ENCODE results near the gene TSPEAR. TPM values are rescaled to one million over a fixed set of nuclear protein-coding genes. Genes with fewer than 3 reads are reported as not detected.

The TSPEAR gene
- total RNA-seq, 4 donors from 2014 or later = under 0.01 to 0.23 TPM; not detected in 2

DNA sequence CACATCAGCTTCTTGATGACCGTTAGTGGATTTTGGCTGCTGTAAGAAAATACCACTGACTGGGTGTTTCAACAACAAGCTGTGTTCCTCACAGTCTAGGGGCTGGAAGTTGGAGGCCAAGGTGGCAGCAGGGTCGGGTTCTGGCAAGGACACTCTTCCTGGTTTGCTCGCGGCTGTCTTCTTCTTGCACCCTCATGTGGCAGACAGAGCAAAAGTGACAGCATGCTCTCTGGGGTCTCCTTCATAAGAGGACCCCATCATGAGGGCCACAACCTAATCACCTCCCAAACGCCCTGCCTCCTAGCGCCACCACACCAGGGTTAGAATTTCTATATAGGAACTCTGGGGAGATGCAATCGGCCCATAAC, 18.6 kb upstream of the TSPEAR start:
- no peaks in the 10 kb centered on the region for H3K36me3 ChIP-seq
- no peaks in the 10 kb centered on the region for H3K4me1 ChIP-seq
- TF ChIP-seq POLR2A (IDR thresholded peaks at IDR 0.05; ENCODE audit: low read depth) (no peak), POLR2AphosphoS5 (IDR thresholded peaks at IDR 0.05) (no peak), EP300 (IDR thresholded peaks at IDR 0.05) (no peak)
- TF ChIP-seq, protein P1, sequence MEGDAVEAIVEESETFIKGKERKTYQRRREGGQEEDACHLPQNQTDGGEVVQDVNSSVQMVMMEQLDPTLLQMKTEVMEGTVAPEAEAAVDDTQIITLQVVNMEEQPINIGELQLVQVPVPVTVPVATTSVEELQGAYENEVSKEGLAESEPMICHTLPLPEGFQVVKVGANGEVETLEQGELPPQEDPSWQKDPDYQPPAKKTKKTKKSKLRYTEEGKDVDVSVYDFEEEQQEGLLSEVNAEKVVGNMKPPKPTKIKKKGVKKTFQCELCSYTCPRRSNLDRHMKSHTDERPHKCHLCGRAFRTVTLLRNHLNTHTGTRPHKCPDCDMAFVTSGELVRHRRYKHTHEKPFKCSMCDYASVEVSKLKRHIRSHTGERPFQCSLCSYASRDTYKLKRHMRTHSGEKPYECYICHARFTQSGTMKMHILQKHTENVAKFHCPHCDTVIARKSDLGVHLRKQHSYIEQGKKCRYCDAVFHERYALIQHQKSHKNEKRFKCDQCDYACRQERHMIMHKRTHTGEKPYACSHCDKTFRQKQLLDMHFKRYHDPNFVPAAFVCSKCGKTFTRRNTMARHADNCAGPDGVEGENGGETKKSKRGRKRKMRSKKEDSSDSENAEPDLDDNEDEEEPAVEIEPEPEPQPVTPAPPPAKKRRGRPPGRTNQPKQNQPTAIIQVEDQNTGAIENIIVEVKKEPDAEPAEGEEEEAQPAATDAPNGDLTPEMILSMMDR (IDR thresholded peaks at IDR 0.05) = no peak
- no peak overlapping the region for H3K27ac ChIP-seq (replicated peaks in 1 of 4)
- WGBS = 94% methylated on average over 3 of the region's 7 CpGs
- H3K9me3 ChIP-seq = no peaks in the 10 kb centered on the region
- peaks cover 0 to 63% (median 0%) of the 10 kb centered on the region in 4 donors for H3K27me3 ChIP-seq
- H3K4me3 ChIP-seq = no peak overlapping the region
- intact Hi-C loops (cut with DNase I) = no loop called here
- DNase-seq (ENCODE audit: extremely low spot score) = no peak

DNA sequence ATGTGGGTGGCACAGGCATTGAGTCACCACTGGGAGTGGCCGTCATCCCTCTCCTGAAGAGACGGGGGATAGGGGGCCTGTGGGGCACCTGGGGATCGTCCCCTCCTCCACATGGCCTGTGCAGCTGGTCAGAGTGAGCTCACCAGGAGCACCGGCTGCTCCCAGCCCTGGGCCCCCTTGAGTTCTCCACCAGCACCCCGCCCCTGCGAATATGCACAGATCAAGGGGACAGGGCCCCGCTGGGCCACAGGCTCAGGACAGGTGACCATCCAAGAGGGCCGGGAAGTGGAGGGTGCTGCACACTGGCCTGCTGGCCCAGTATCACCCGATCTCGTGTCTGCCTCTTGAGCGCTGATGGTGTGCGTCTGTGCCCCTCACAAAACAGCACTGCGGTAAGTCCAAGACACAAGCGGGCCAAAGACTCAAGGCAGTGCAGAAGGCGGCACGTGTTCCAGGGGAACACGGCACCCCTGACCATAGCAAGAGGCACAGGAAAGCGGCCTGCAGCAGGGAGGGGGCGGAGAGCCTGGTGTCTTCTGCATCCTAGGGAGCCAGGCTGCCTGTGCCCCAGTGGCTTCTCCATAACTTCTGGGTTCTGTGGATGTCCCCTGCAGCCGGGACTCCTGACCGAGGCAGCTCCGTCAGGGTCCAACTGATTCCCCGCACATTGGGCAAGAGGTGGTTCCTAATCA, 18.1 kb upstream of the TSPEAR start:
- Histone ChIP-seq H3K4me1 (no peaks in the 10 kb centered on the region), H3K27ac (replicated peaks in 1 of 4) (no peak overlapping the region), H3K4me3 (no peak overlapping the region), H3K27me3 (peaks cover 0 to 63% (median under 1%) of the 10 kb centered on the region in 4 donors), H3K9me3 (no peaks in the 10 kb centered on the region), H3K36me3 (no peaks in the 10 kb centered on the region)
- TF ChIP-seq POLR2A (IDR thresholded peaks at IDR 0.05; ENCODE audit: low read depth) = no peak
- TF ChIP-seq EP300 (IDR thresholded peaks at IDR 0.05) = no peak
- TF ChIP-seq, protein P1 (IDR thresholded peaks at IDR 0.05) = no peak
- no peak for TF ChIP-seq POLR2AphosphoS5 (IDR thresholded peaks at IDR 0.05)
- WGBS = 100% methylated on average over 2 of the region's 23 CpGs
- intact Hi-C loops (cut with DNase I) = no loop called here
- DNase-seq (ENCODE audit: extremely low spot score) = no peak

DNA sequence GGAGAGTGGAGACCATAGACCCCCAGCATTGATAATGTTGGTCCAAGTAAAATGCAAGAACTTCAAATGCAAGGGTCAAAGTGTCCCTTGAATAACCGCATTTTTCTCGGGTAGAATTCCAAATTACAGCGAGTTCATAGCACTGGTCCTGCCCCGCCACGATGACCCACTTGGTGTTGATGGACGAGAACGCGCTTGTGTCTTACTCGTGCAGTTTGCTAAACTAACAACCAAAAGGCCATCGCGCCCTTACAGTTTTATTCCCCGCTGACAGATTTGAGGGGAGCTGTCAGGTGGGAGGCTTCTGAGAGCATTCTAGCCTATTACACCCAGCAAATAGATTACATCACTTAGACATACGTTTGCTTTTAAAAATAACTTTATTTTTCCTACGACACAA, 17.3 kb upstream of the TSPEAR start:
- Histone ChIP-seq H3K4me1 (peaks cover 0 to 3% (median 2%) of the 10 kb centered on the region in 4 donors), H3K27me3 (peaks cover 0 to 64% (median 8%) of the 10 kb centered on the region in 4 donors), H3K4me3 (no peak overlapping the region), H3K36me3 (no peaks in the 10 kb centered on the region), H3K9me3 (no peaks in the 10 kb centered on the region), H3K27ac (replicated peaks in 1 of 4) (no peak overlapping the region)
- TF ChIP-seq, protein P1 (IDR thresholded peaks at IDR 0.05) = no peak
- no peak for TF ChIP-seq POLR2AphosphoS5 (IDR thresholded peaks at IDR 0.05)
- TF ChIP-seq EP300 (IDR thresholded peaks at IDR 0.05) = no peak
- no peak for TF ChIP-seq POLR2A (IDR thresholded peaks at IDR 0.05; ENCODE audit: low read depth)
- DNase-seq (ENCODE audit: extremely low spot score) = no peak
- 91% methylated on average over 14 of the region's 14 CpGs for WGBS
- intact Hi-C loops (cut with DNase I) = no loop called here

DNA sequence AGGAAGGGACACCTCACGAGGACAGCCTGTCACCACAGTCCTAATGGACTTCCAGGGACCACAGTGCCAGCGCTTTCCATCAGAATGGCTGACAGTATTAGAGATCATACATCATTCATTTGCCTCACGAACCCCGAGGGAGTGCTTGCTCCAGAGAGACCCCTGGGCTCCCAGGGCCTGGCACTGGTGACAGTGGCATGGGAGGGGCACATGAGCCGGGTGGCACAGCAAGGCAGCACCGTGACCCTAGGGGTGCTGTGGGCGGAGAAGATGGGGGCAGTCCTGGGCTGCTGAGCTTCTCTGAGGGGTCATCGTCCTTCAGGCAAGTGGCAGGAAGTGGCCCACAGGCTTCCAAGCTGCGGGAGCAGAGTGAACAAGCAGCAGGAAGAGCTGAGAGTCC, 16.4 kb upstream of the TSPEAR start:
- Histone ChIP-seq H3K36me3 (no peaks in the 10 kb centered on the region), H3K4me3 (no peak overlapping the region), H3K27me3 (peaks cover 0 to 71% (median 16%) of the 10 kb centered on the region in 4 donors), H3K9me3 (no peaks in the 10 kb centered on the region), H3K4me1 (peaks cover 0 to 11% (median 8%) of the 10 kb centered on the region in 4 donors), H3K27ac (replicated peaks in 1 of 4) (no peak overlapping the region)
- 74% methylated on average over 7 of the region's 9 CpGs for WGBS
- no peak for DNase-seq (ENCODE audit: extremely low spot score)
- TF ChIP-seq, protein P1 (IDR thresholded peaks at IDR 0.05) = no peak
- no peak for TF ChIP-seq POLR2AphosphoS5 (IDR thresholded peaks at IDR 0.05)
- intact Hi-C loops (cut with DNase I) = no loop called here

DNA sequence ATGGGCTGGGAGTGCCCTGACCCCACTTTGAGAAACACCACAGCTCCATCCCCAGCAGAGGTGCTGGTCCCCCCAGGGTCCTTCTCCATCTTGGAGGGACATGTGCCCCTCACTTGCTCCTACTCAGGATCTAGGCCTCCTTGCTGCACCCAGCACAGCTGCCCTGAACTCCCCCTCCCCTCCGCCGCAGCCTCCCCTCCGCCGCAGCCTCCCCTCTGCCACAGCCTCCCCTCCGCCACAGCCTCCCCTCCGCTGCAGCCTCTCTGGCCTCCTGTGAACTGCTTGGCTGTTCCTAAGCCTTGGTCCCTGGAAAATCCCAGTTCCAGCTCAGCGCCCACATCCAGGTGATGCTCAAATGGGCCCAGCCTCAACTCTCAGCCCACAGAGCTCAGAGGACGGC, 15.9 kb upstream of the TSPEAR start:
- no peaks in the 10 kb centered on the region for H3K36me3 ChIP-seq
- intact Hi-C loops (cut with DNase I) = no loop called here
- no peak overlapping the region for H3K4me3 ChIP-seq
- H3K27me3 ChIP-seq = peaks cover 0 to 75% (median 16%) of the 10 kb centered on the region in 4 donors
- WGBS = 95% methylated on average over 7 of the region's 8 CpGs
- H3K4me1 ChIP-seq = peaks cover 0 to 11% (median 8%) of the 10 kb centered on the region in 4 donors
- no peak for TF ChIP-seq POLR2AphosphoS5 (IDR thresholded peaks at IDR 0.05)
- no peak for TF ChIP-seq EP300 (IDR thresholded peaks at IDR 0.05)
- TF ChIP-seq, protein P1 (IDR thresholded peaks at IDR 0.05) = no peak
- no peak for TF ChIP-seq POLR2A (IDR thresholded peaks at IDR 0.05; ENCODE audit: low read depth)
- DNase-seq (ENCODE audit: extremely low spot score) = no peak
- H3K9me3 ChIP-seq = no peaks in the 10 kb centered on the region
- no peak overlapping the region for H3K27ac ChIP-seq (replicated peaks in 1 of 4)
